Amygdala (tissue), 56 donors: ENCODE measurements around the gene GLYR1.

ENCODE experiments used
- DNase-seq, 56 donors: peaks; one replicate each; lab custom pipeline; 2025; lab: John Stamatoyannopoulos, UW

Gene GLYR1

GRCh38 chr16:4769306-4769638 lies 77.8 kb downstream of the GLYR1 start:
- no peak for DNase-seq

GRCh38 chr16:4768549-4769305 lies 78.4 kb downstream of the GLYR1 start:
- peak; percentile 80 to 99 (median 95) for DNase-seq

GRCh38 chr16:4767872-4768548 lies 79.1 kb downstream of the GLYR1 start:
- DNase-seq = peak in 4 of 56 donors; percentile 2 to 14 (median 10)

- peak; percentile 26 to 99 (median 94) for DNase-seq
Measured at GRCh38 chr16:4766875-4767628, 80.0 kb downstream of the GLYR1 start, which contains the start of gene ZNF500. TSS of gene ZNF500 (minus strand) at chr16:4767162. CDS start at chr16:4765978, 1,184 bp downstream.

- no peak for DNase-seq
Measured at GRCh38 chr16:4765511-4766474, 81.3 kb downstream of the GLYR1 start.

- DNase-seq = no peak
Measured at GRCh38 chr16:4763791-4764190, 83.3 kb downstream of the GLYR1 start.

GRCh38 chr16:4762205-4762604 lies 84.9 kb downstream of the GLYR1 start:
- no peak for DNase-seq

- DNase-seq = no peak
Measured at GRCh38 chr16:4760221-4760910, 86.7 kb downstream of the GLYR1 start.

GRCh38 chr16:4755687-4756086 lies 91.4 kb downstream of the GLYR1 start:
- no peak for DNase-seq

GRCh38 chr16:4754865-4755264 lies 92.2 kb downstream of the GLYR1 start:
- no peak for DNase-seq

GRCh38 chr16:4753227-4753626 lies 93.9 kb downstream of the GLYR1 start:
- no peak for DNase-seq
